Fibroblast of skin of right quadriceps (primary cell): ENCODE measurements around the gene SBK3.
"Not testable (repeated sequence)": the region's sequence is repeated elsewhere in the genome, so short reads cannot be mapped to it uniquely, and the experiment has no call there.

Experiments used
- DNase-seq: peaks from one replicate; pipeline ENCODE4 v3.0.0-alpha.2; 2013

SBK3 gene

GRCh38 chr19:55539090-55539984 is 6.0 kb downstream of the SBK3 start:
- no peak for DNase-seq

GRCh38 chr19:55538132-55538531 is 7.2 kb downstream of the SBK3 start:
- DNase-seq = no peak

GRCh38 chr19:55537741-55538111 is 7.6 kb downstream of the SBK3 start:
- peak; percentile 38 for DNase-seq

DNA sequence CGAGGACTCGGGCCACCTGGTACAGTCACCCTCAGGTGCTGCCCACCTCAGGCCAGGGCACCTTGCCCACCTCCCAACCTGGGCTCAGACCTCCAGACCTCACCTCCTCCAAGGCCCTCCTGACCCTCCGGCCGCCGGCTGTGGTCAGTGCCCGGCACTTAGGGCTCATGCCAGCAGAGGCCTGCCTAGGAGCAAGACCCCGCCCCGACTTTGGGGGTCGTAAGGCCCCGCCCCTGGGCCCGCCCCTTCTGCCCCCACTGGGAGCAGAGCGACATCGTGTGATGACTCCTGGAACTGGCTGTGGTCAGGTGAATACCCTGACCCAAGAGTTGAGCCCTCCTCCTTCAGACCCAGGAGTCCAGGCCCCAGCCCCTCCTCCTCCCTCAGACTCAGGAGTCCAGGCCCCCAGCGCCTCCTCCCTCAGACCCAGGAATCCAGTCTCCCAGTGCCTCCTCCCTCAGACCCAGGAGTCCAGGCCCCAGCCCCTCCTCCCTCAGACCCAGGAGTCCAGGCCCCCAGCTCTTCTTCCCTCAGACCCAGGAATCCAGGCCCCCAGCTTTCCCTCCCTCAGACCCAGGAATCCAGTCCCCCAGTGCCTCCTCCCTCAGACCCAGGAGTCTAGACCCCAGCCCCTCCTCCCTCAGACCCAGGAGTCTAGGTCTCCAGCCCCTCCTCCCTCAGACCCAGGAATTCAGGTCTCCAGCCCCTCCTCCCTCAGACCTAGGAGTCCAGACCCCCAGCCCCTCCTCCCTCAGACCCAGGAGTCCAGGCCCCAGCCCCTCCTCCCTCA is 8.2 kb downstream of the SBK3 start, which contains the start of gene SBK2:
Gene SBK2, minus strand, starts transcription at position 183 of the 790 bp plus-strand sequence. CDS start 839 bp downstream, outside the sequence.
- peak; percentile 11 for DNase-seq

DNA sequence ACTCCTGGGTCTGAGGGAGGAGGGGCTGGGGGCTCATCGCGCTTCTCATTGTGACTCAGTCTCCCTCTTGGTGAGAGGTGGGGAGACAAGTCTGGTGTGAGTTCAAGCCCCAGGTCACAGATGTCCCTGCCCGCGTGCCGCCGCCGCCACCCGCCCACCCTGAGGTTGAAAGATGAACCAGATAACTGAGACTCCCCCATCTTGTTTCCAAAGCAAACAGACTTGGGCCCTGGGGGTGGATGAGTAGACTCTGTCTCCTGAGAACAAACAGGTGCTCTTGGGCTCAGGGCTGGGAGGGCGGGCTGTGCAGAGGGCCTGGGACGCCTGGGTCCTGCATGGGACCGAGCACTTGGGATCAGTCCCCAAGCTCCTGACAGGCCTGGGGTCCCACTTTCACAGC is 9.0 kb downstream of the SBK3 start:
- no peak for DNase-seq

DNA sequence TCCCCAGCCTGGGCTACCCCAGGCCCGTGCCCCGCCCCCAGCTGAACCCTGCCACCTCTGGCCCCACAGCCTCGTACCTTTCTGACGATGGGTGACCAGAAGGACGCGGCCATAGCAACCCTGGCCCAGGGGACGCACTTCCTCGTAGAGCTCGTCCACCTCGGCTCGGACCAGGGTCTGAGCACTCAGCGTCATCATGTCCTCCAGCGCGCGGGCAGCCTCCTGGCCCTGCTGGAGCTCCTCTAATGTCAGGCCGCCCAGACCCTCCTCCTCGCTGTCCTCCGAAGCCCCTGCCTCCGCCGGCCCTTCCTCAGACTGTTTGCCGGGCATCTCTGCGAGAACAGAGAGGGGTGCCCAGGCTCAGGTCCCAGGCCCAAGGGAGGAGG is 9.4 kb downstream of the SBK3 start:
- no peak for DNase-seq

DNA sequence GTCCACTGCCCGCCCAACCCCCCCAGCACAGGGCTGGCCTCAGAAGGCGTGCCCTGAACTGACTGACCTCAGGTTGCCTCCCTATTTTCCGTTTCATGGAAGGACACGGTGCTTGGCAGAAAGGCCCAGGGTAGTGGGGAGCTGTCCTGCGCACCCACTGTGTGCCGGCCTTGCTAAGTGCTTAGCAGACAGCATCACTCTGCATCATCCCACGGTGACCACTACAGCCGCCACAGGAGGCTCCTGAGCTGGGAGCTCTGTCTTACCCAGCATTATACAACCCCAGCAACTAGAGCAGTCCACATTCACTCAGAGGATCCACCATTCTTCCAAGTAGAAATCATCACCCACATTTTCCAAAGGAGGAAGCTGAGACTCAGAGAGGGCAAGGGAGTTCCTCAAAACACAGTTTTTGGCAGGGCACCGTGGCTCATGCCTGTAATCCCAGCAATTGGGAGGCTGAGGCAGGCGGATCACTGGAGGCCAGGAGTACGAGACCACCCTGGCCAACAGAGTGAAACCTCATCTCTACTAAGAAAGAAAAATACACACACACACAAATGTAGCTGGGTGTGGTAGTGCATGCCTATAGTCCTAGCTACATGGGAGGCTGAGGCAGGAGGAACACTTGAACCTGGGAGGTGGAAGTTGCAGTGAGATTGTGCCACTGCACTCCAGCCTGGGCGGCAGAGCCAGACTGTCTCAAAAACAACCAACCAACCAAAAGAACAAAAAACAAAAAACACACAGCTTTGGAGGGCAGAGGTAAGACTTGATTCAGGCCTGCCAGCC is 10.0 kb downstream of the SBK3 start:
- no peak for DNase-seq

DNA sequence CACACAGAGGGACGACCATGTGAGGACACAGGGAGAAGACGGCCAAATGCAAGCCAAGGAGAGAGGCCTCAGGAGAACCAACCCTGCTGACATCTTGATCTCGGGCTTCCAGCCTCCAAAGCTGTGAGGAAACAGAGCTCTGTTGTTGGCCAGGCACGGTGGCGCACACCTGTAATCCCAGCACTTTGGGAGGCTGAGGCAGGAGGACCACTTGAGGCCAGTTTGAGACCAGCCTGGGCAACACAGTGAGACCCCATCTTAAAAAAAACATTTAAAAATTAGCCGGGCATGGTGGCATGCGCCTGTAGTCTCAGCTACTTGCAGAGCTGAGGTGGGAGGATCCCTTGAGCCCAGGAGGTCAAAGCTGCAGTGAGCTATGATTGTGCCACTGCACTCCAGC is 11.1 kb downstream of the SBK3 start:
- DNase-seq = not testable (repeated sequence)

DNA sequence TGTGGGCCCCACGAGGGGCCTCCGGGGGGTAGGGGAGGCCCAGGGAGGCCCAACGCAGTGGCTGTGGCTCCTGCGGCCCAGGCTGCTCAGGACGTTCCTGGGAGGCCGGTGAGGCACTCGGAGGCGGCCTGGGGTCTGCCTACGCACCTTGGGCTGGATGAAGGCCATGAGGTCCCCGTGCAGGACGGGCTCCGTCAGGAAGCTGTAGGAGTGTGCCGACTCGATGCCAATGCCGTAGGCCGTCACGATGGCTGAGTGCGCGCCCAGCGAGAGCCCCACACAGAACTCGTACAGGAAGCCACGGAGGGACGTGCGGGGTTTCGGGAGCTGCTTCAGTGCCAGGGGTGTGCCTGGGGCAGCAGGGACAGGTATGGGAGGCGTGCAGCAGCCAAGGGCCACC is 14.3 kb downstream of the SBK3 start:
- no peak for DNase-seq

DNA sequence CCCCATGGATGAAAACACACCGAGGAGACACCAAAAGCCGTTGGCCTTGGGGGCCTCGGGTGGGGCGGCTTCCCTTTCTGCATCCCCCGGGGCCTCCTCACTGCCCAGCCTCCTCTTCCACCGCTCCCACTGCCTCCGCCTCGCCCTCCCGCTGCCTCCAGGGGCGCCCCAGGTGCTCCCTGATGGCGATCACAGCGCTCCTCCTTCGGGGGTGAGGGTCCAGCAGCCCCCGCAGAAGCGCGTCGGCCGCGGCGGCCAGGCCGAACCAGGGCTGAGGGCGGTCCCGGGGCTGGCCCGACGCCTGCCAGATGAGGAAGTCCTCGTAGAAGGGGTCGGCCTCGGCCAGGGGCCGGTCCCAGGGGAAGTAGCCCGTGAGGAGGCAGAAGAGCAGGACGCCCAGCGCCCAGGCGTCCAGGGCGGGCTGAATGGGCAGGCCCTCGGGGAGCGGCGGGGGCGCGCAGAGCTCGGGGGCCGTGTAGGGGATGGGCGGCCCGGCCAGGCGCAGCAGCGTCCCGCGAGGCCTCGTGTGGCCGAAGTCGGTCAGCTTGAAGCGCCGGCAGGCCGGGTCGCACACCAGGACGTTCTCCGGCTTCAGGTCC is 15.6 kb downstream of the SBK3 start:
- no peak for DNase-seq

GRCh38 chr19:55528030-55528803 is 17.1 kb downstream of the SBK3 start:
- peak; percentile 28 for DNase-seq

- no peak for DNase-seq
These were observed 17.9 kb downstream of the SBK3 start for GRCh38 chr19:55527197-55528029.

DNA sequence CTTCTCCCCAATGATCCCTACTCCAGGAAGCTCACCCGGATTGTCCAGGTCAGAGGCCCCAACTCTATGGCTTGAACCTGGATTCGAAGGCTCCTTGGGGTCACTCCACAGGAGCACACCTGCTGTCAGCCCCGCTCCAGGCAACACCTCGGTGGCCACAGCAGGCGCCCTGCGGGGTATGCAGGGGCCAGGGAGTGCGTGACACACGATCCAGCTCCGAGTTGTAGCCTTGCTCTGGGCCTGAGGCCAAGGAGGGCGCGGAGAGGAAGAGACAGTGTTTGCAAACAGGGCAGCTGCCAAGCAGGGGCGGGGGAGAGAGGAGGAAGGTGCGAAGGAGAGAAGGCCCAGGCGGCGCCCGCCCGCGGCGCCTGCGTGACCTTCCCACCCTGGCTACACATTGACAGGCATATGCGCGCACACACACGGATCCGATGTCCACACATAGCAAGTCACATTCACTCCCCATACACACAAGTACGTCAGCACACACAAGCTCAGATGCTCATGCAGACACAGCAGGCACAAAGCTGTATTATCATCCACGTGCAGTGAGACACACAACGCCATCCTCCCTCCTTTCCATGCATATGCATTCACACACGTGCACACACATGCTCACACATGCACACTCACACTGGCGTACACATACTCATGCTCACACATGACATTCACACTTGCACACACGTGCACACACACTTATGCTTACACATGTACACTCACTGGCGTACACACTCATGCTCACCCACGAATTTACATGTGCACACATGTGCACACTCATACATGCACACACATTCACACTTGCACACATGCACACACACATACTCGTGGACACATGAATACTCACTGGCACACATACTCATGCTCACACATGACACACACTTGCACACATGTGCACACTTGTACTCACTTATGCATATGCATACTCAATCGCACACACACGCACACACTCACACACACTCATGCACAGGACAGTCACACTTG is 18.8 kb downstream of the SBK3 start:
- peak; percentile 50 for DNase-seq

- DNase-seq = no peak
These were observed 19.8 kb downstream of the SBK3 start for GRCh38 chr19:55525289-55526101.

- DNase-seq = no peak
These were observed 24.6 kb downstream of the SBK3 start for GRCh38 chr19:55520691-55521292.

- DNase-seq = peak; percentile 82
These were observed 25.7 kb downstream of the SBK3 start for GRCh38 chr19:55519451-55520311.
